Lower leg skin (tissue), 4 donors: ENCODE data around the gene TCERG1. TPM values are rescaled to one million over a fixed set of nuclear protein-coding genes. Genes with fewer than 3 reads are reported as not detected.

Source experiments
- DNase-seq, 2 donors: peaks; one replicate each; pipeline ENCODE4 v3.0.0-alpha.2; 2019; ENCODE audit warnings: low spot score in 2 of 2
- H3K4me3 ChIP-seq: fragments of 200-600 bp; sonication (generic); 2 replicates; pipeline ENCODE4 v1.5.1; 2017; ENCODE audit warnings: mild to moderate bottlenecking, low read depth; ENCODE audit not compliant: poor library complexity, severe bottlenecking
- POLR2A ChIP-seq, 2 donors: fragments of 450-650 bp; IDR thresholded peaks; one replicate each; pipeline ENCODE4 v1.6.1; 2016 to 2017; ENCODE audit warnings: antibody characterized with exemption in 2 of 2, mild to moderate bottlenecking in 1 of 2, moderate library complexity in 1 of 2
- WGBS, 2 donors: methylation state at CpG; one replicate each; pipeline ENCODE4 v1.1.5; 2018; 5-methylcytosine and 5-hydroxymethylcytosine counted together
- intact Hi-C: fragments of 100-400 bp; cut with DNase I; formaldehyde crosslinking; loops from one replicate; pipeline ENCODE4 v1.15.0; 2023; ENCODE audit warnings: low total_unique reads
- total RNA-seq, 4 donors: library from RNA; depleted of rRNA; stranded (reverse); fragments of >200 nt; gene quantifications; one replicate each; pipeline ENCODE4 v1.1.0, GENCODE V29; 2016
- TF ChIP-seq, protein P1 (sequence below), 3 donors: fragments of 450-650 bp; IDR thresholded peaks; one replicate each; pipeline ENCODE4 v1.5.1; 2016; ENCODE audit warnings: antibody characterized with exemption in 3 of 3, mild to moderate bottlenecking in 3 of 3, moderate library complexity in 2 of 3

TCERG1 gene
- total RNA-seq, 4 donors from 2014 or later, result 33.8 to 69.5 (median 42.2) TPM

DNA sequence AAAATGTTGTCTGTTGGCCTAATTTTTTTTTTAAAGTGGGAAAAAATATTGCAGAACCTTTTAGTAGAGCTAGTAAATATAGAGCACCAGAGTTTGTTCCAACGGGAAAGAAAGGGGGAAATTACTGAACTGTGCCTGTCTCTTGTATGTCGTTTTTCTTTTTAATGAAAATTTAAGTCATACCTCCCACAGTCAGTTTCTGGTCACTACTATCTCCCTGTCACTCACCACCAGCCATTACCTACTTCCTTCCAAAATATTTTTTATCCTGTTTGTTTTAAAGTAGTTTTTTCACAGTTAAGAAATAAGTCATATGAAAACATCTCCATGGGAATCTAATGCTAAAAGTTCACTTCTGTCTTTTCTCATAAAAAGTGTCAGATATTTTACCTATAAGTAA, 47.5 kb downstream of the TCERG1 start:
- intact Hi-C loops, result no loop called here
- no peak overlapping the region for H3K4me3 ChIP-seq
- no peak for DNase-seq
- WGBS, 2 donors, result 83 to 86% methylated on average over 2 of the region's 2 CpGs
- TF ChIP-seq, protein P1, sequence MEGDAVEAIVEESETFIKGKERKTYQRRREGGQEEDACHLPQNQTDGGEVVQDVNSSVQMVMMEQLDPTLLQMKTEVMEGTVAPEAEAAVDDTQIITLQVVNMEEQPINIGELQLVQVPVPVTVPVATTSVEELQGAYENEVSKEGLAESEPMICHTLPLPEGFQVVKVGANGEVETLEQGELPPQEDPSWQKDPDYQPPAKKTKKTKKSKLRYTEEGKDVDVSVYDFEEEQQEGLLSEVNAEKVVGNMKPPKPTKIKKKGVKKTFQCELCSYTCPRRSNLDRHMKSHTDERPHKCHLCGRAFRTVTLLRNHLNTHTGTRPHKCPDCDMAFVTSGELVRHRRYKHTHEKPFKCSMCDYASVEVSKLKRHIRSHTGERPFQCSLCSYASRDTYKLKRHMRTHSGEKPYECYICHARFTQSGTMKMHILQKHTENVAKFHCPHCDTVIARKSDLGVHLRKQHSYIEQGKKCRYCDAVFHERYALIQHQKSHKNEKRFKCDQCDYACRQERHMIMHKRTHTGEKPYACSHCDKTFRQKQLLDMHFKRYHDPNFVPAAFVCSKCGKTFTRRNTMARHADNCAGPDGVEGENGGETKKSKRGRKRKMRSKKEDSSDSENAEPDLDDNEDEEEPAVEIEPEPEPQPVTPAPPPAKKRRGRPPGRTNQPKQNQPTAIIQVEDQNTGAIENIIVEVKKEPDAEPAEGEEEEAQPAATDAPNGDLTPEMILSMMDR (IDR thresholded peaks at IDR 0.05), result no peak
- TF ChIP-seq POLR2A (IDR thresholded peaks at IDR 0.05), result no peak

GRCh38 chr5:146499680-146500079, 52.5 kb downstream of the TCERG1 start:
- WGBS, 2 donors, result 97% methylated on average over 4 of the region's 4 CpGs
- no peak overlapping the region for H3K4me3 ChIP-seq
- TF ChIP-seq, protein P1 (IDR thresholded peaks at IDR 0.05), result no peak
- TF ChIP-seq POLR2A (IDR thresholded peaks at IDR 0.05), result no peak
- DNase-seq, result no peak
- intact Hi-C loops, result no loop called here

GRCh38 chr5:146507428-146507827, 60.3 kb downstream of the TCERG1 start:
- no peak for DNase-seq
- 96 to 97% methylated on average over 5 of the region's 5 CpGs for WGBS, 2 donors
- H3K4me3 ChIP-seq, result no peak overlapping the region
- intact Hi-C loops, result no loop called here
- TF ChIP-seq, protein P1 (IDR thresholded peaks at IDR 0.05), result no peak
- TF ChIP-seq POLR2A (IDR thresholded peaks at IDR 0.05), result no peak

DNA sequence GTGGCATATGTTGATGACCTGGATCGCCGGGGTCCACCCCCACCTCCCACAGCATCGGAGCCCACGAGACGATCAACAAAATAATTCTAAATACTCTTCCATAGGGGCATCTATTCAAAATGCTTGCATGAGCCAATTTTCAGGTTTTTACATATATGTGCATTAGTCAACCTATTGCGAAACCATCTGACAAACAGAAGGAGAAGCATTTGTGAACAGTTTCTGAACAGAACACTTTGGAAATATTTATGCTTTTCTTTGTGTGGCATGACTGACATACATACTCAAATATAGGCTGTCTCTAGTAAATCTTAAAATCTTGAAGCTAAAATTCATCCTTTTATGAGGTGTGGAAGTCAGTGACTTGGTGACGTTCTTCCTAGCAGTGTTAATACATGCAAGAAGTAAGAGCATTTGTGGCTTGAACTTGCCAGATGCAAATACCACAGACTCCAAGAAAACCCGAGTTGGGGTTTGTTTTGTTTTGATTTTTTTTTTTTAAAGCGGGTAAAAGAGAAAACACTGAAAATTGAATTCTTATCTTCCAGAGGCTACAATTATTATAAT, 63.5 kb downstream of the TCERG1 start:
- no peak for TF ChIP-seq POLR2A (IDR thresholded peaks at IDR 0.05)
- TF ChIP-seq, protein P1 (IDR thresholded peaks at IDR 0.05), result no peak
- 87 to 94% methylated on average over 9 of the region's 9 CpGs for WGBS, 2 donors
- DNase-seq, result no peak
- no peak overlapping the region for H3K4me3 ChIP-seq
- intact Hi-C loops, result no loop called here

GRCh38 chr5:146513462-146513861, 66.3 kb downstream of the TCERG1 start:
- TF ChIP-seq, protein P1 (IDR thresholded peaks at IDR 0.05), result no peak
- no peak for TF ChIP-seq POLR2A (IDR thresholded peaks at IDR 0.05)

GRCh38 chr5:146514575-146514974, 67.4 kb downstream of the TCERG1 start:
- no peak overlapping the region for H3K4me3 ChIP-seq
- DNase-seq, result no peak
- TF ChIP-seq, protein P1 (IDR thresholded peaks at IDR 0.05), result no peak
- no peak for TF ChIP-seq POLR2A (IDR thresholded peaks at IDR 0.05)
- 81 to 96% methylated on average over 1 of the region's 1 CpG for WGBS, 2 donors
- intact Hi-C loops, result no loop called here

More at GRCh38 chr5:146513462-146513861, 66.3 kb downstream of the TCERG1 start:
- H3K4me3 ChIP-seq, result no peak overlapping the region
- intact Hi-C loops, result no loop called here
- no peak for DNase-seq
- 60 to 71% methylated on average over 2 of the region's 2 CpGs for WGBS, 2 donors
